ENCODE measurements around the gene CHST9.
A peak's percentile ranks its signal among the peaks of the same experiment; 100 is the strongest.

CHST9 gene

GRCh38 chr18:27007880-27008279, 177.2 kb downstream of the CHST9 start:
- 0 out of 2 replicates have a peak, but pooled peaks cover 7% of the 10 kb centered on the region for H3K27me3 ChIP-seq (ENCODE audit: low read depth, low read length)
- no peak overlapping the region for H3K27ac ChIP-seq (ENCODE audit: low read length)
- no peak overlapping the region for H3K4me2 ChIP-seq (ENCODE audit: low read length)
- no peaks in the 10 kb centered on the region for H4K20me1 ChIP-seq (ENCODE audit: insufficient read depth, low read length)
- H3K9ac ChIP-seq (ENCODE audit: low read length), result no peak overlapping the region
- no peak for TF ChIP-seq EZH2phosphoT487 (IDR thresholded peaks at IDR 0.05; ENCODE audit: low read depth)
- TF ChIP-seq CTCF (IDR thresholded peaks at IDR 0.05; ENCODE audit: low read depth, low read length), result no peak
- H3K4me1 ChIP-seq (ENCODE audit: low read length), result no peaks in the 10 kb centered on the region
- H3K9me3 ChIP-seq (ENCODE audit: insufficient read depth, low read length), result no peaks in the 10 kb centered on the region
- no peaks in the 10 kb centered on the region for H3K36me3 ChIP-seq (replicated peaks; ENCODE audit: low read depth, low read length)
- H2AFZ ChIP-seq (ENCODE audit: low read depth, low read length), result no peak overlapping the region
- H3K79me2 ChIP-seq (ENCODE audit: low read length), result no peaks in the 10 kb centered on the region
- no peak overlapping the region for H3K4me3 ChIP-seq (ENCODE audit: low read length)

GRCh38 chr18:27005589-27005988, 179.5 kb downstream of the CHST9 start:
- 0 out of 2 replicates have a peak, but pooled peaks cover 7% of the 10 kb centered on the region for H3K27me3 ChIP-seq (ENCODE audit: low read depth, low read length)
- no peak overlapping the region for H3K4me3 ChIP-seq (ENCODE audit: low read length)
- no peaks in the 10 kb centered on the region for H4K20me1 ChIP-seq (ENCODE audit: insufficient read depth, low read length)
- no peaks in the 10 kb centered on the region for H3K79me2 ChIP-seq (ENCODE audit: low read length)
- H3K36me3 ChIP-seq (replicated peaks; ENCODE audit: low read depth, low read length), result no peaks in the 10 kb centered on the region
- H3K27ac ChIP-seq (ENCODE audit: low read length), result no peak overlapping the region
- H3K9me3 ChIP-seq (ENCODE audit: insufficient read depth, low read length), result no peaks in the 10 kb centered on the region
- H3K9ac ChIP-seq (ENCODE audit: low read length), result no peak overlapping the region
- no peak overlapping the region for H2AFZ ChIP-seq (ENCODE audit: low read depth, low read length)
- H3K4me2 ChIP-seq (ENCODE audit: low read length), result no peak overlapping the region
- no peak for TF ChIP-seq EZH2phosphoT487 (IDR thresholded peaks at IDR 0.05; ENCODE audit: low read depth)
- peak; percentile 58 for TF ChIP-seq CTCF (IDR thresholded peaks at IDR 0.05; ENCODE audit: low read depth, low read length)
- H3K4me1 ChIP-seq (ENCODE audit: low read length), result no peaks in the 10 kb centered on the region

- Histone ChIP-seq H3K4me3 (ENCODE audit: low read length) (no peak overlapping the region), H3K27me3 (ENCODE audit: low read depth, low read length) (0 out of 2 replicates have a peak, but pooled peaks cover 7% of the 10 kb centered on the region), H3K36me3 (replicated peaks; ENCODE audit: low read depth, low read length) (no peaks in the 10 kb centered on the region), H3K4me2 (ENCODE audit: low read length) (no peak overlapping the region), H3K4me1 (ENCODE audit: low read length) (no peaks in the 10 kb centered on the region), H3K27ac (ENCODE audit: low read length) (no peak overlapping the region), H3K9ac (ENCODE audit: low read length) (no peak overlapping the region), H2AFZ (ENCODE audit: low read depth, low read length) (0 out of 2 replicates have a peak overlapping the region, but pooled peaks have one; percentile 45), H3K79me2 (ENCODE audit: low read length) (no peaks in the 10 kb centered on the region), H4K20me1 (ENCODE audit: insufficient read depth, low read length) (no peaks in the 10 kb centered on the region), H3K9me3 (ENCODE audit: insufficient read depth, low read length) (no peaks in the 10 kb centered on the region)
- no peak for TF ChIP-seq EZH2phosphoT487 (IDR thresholded peaks at IDR 0.05; ENCODE audit: low read depth)
- peak; percentile 57 for TF ChIP-seq CTCF (IDR thresholded peaks at IDR 0.05; ENCODE audit: low read depth, low read length)
These were observed 180.9 kb downstream of the CHST9 start for GRCh38 chr18:27004056-27004829.

GRCh38 chr18:26999797-27000196, 185.3 kb downstream of the CHST9 start:
- no peak for TF ChIP-seq CTCF (IDR thresholded peaks at IDR 0.05; ENCODE audit: low read depth, low read length)
- Histone ChIP-seq H3K27me3 (ENCODE audit: low read depth, low read length) (no peaks in the 10 kb centered on the region), H3K36me3 (replicated peaks; ENCODE audit: low read depth, low read length) (no peaks in the 10 kb centered on the region), H3K9me3 (ENCODE audit: insufficient read depth, low read length) (no peaks in the 10 kb centered on the region), H4K20me1 (ENCODE audit: insufficient read depth, low read length) (no peaks in the 10 kb centered on the region), H2AFZ (ENCODE audit: low read depth, low read length) (no peak overlapping the region), H3K79me2 (ENCODE audit: low read length) (no peaks in the 10 kb centered on the region), H3K27ac (ENCODE audit: low read length) (no peak overlapping the region), H3K4me2 (ENCODE audit: low read length) (no peak overlapping the region), H3K4me3 (ENCODE audit: low read length) (no peak overlapping the region), H3K4me1 (ENCODE audit: low read length) (no peaks in the 10 kb centered on the region), H3K9ac (ENCODE audit: low read length) (no peak overlapping the region)

Data from OCI-LY3 (cell line).